ENCODE data around the gene GHRHR. TPM values are rescaled to one million over a fixed set of nuclear protein-coding genes. Genes with fewer than 3 reads are reported as not detected.
A peak's percentile ranks its signal among the peaks of the same experiment; 100 is the strongest.

GHRHR gene
- total and polyA plus RNA-seq, 4 experiments from 2014 or later, result not detected

- Mint-ChIP-seq H3K27me3 (peaks cover 20 to 25% of the 10 kb centered on the region in 2 donors), H3K9me3 (peaks cover 0 to 1% (median 0%) of the 10 kb centered on the region in 8 donors), H3K4me1 (peaks cover 9 to 38% (median 13%) of the 10 kb centered on the region in 4 donors), H3K36me3 (no peaks in the 10 kb centered on the region), H3K4me3 (peak overlapping the region in 1 of 8 donors; percentile 31), H3K27ac (peak overlapping the region in 1 of 7 donors; percentile 60)
- Histone ChIP-seq H3K27me3 (ENCODE audit: insufficient read depth, low read length) (no peaks in the 10 kb centered on the region), H3K4me3 (ENCODE audit: low read length in 2 of 2) (no peak overlapping the region), H3K4me1 (ENCODE audit: insufficient read depth, low read length) (peaks cover 4% of the 10 kb centered on the region), H3K27ac (ENCODE audit: low read depth, low read length) (no peak overlapping the region), H3K36me3 (ENCODE audit: insufficient read depth, low read length) (no peaks in the 10 kb centered on the region), H3K9me3 (ENCODE audit: control insufficient read depth in 1 of 2, low read length in 2 of 2) (no peaks in the 10 kb centered on the region)
- intact Hi-C loops (cut with micrococcal nuclease), result no loop called here
- CTCF ChIA-PET (ENCODE audit: partially characterized antibody), result interaction anchor here (1.0 to 7.4 kb wide), 17 partner anchors 10 to 258 kb away, joined by 3 to 136 read pairs (median 5); partner anchors contain the start of gene GHRHR
- POLR2A ChIA-PET (ENCODE audit: partially characterized antibody), result no interaction called here
- DNase-seq, result no peak
Observed at GRCh38 chr7:30984359-30985107, 20.8 kb downstream of the GHRHR start.

- DNase-seq, result no peak
- Histone ChIP-seq H3K4me3 (ENCODE audit: low read length in 2 of 2) (no peak overlapping the region), H3K27ac (ENCODE audit: low read depth, low read length) (no peak overlapping the region), H3K4me1 (ENCODE audit: insufficient read depth, low read length) (peaks cover 4% of the 10 kb centered on the region), H3K9me3 (ENCODE audit: control insufficient read depth in 1 of 2, low read length in 2 of 2) (no peaks in the 10 kb centered on the region), H3K27me3 (ENCODE audit: insufficient read depth, low read length) (no peaks in the 10 kb centered on the region), H3K36me3 (ENCODE audit: insufficient read depth, low read length) (no peaks in the 10 kb centered on the region)
- no peak overlapping the region for H3K4me3 Mint-ChIP-seq
- CTCF ChIA-PET (ENCODE audit: partially characterized antibody), result interaction anchor here (0.7 to 7.4 kb wide), 12 partner anchors 8 to 162 kb away, joined by 3 to 136 read pairs (median 4); no protein-coding TSS in a partner anchor
- H3K4me1 Mint-ChIP-seq, result peaks cover 10 to 38% (median 13%) of the 10 kb centered on the region in 4 donors
- no peaks in the 10 kb centered on the region for H3K9me3 Mint-ChIP-seq
- H3K27ac Mint-ChIP-seq, result no peak overlapping the region
- H3K27me3 Mint-ChIP-seq, result peaks cover 20 to 21% of the 10 kb centered on the region in 2 donors
- no peaks in the 10 kb centered on the region for H3K36me3 Mint-ChIP-seq
- POLR2A ChIA-PET (ENCODE audit: partially characterized antibody), result no interaction called here
- intact Hi-C loops (cut with micrococcal nuclease), result no loop called here
Observed at GRCh38 chr7:30985756-30986155, 22.0 kb downstream of the GHRHR start.

GRCh38 chr7:30986331-30986730, 22.6 kb downstream of the GHRHR start:
- H3K27ac ChIP-seq (ENCODE audit: low read depth, low read length), result no peak overlapping the region
- DNase-seq, result no peak
- Mint-ChIP-seq H3K4me1 (peaks cover 10 to 38% (median 13%) of the 10 kb centered on the region in 4 donors), H3K9me3 (no peaks in the 10 kb centered on the region), H3K36me3 (no peaks in the 10 kb centered on the region), H3K4me3 (no peak overlapping the region), H3K27me3 (peaks cover 20% of the 10 kb centered on the region in 2 donors), H3K27ac (no peak overlapping the region)
- no peaks in the 10 kb centered on the region for H3K27me3 ChIP-seq (ENCODE audit: insufficient read depth, low read length)
- H3K4me1 ChIP-seq (ENCODE audit: insufficient read depth, low read length), result peaks cover 4% of the 10 kb centered on the region
- no peaks in the 10 kb centered on the region for H3K9me3 ChIP-seq (ENCODE audit: control insufficient read depth in 1 of 2, low read length in 2 of 2)
- H3K36me3 ChIP-seq (ENCODE audit: insufficient read depth, low read length), result no peaks in the 10 kb centered on the region
- CTCF ChIA-PET (ENCODE audit: partially characterized antibody), result interaction anchor here (1.0 to 7.4 kb wide), 7 partner anchors 8 to 148 kb away, joined by 3 to 136 read pairs (median 6); no protein-coding TSS in a partner anchor
- H3K4me3 ChIP-seq (ENCODE audit: low read length in 2 of 2), result no peak overlapping the region
- intact Hi-C loops (cut with micrococcal nuclease), result no loop called here
- POLR2A ChIA-PET (ENCODE audit: partially characterized antibody), result no interaction called here

GRCh38 chr7:30986738-30987137, 23.0 kb downstream of the GHRHR start:
- Mint-ChIP-seq H3K4me3 (peak overlapping the region in 1 of 8 donors; percentile 8), H3K9me3 (no peaks in the 10 kb centered on the region), H3K36me3 (no peaks in the 10 kb centered on the region), H3K27me3 (peaks cover 20% of the 10 kb centered on the region in 2 donors), H3K27ac (no peak overlapping the region), H3K4me1 (peaks cover 10 to 38% (median 13%) of the 10 kb centered on the region in 4 donors)
- Histone ChIP-seq H3K4me3 (ENCODE audit: low read length in 2 of 2) (no peak overlapping the region), H3K27me3 (ENCODE audit: insufficient read depth, low read length) (no peaks in the 10 kb centered on the region), H3K9me3 (ENCODE audit: control insufficient read depth in 1 of 2, low read length in 2 of 2) (no peaks in the 10 kb centered on the region), H3K27ac (ENCODE audit: low read depth, low read length) (no peak overlapping the region), H3K36me3 (ENCODE audit: insufficient read depth, low read length) (no peaks in the 10 kb centered on the region), H3K4me1 (ENCODE audit: insufficient read depth, low read length) (peaks cover 4% of the 10 kb centered on the region)
- ChIA-PET POLR2A (ENCODE audit: partially characterized antibody) (no interaction called here), CTCF (ENCODE audit: partially characterized antibody) (interaction anchor here (6.5 to 7.4 kb wide), 2 partner anchors 15 to 134 kb away, joined by 83 to 136 read pairs; no protein-coding TSS in a partner anchor)
- DNase-seq, result no peak
- intact Hi-C loops (cut with micrococcal nuclease), result no loop called here

GRCh38 chr7:30987178-30987577, 23.4 kb downstream of the GHRHR start:
- DNase-seq, result no peak
- intact Hi-C loops (cut with micrococcal nuclease), result no loop called here
- Histone ChIP-seq H3K27me3 (ENCODE audit: insufficient read depth, low read length) (no peaks in the 10 kb centered on the region), H3K36me3 (ENCODE audit: insufficient read depth, low read length) (no peaks in the 10 kb centered on the region), H3K27ac (ENCODE audit: low read depth, low read length) (no peak overlapping the region), H3K4me1 (ENCODE audit: insufficient read depth, low read length) (peaks cover 4% of the 10 kb centered on the region), H3K4me3 (ENCODE audit: low read length in 2 of 2) (no peak overlapping the region), H3K9me3 (ENCODE audit: control insufficient read depth in 1 of 2, low read length in 2 of 2) (no peaks in the 10 kb centered on the region)
- POLR2A ChIA-PET (ENCODE audit: partially characterized antibody), result no interaction called here
- no peaks in the 10 kb centered on the region for H3K9me3 Mint-ChIP-seq
- peaks cover 10 to 38% (median 13%) of the 10 kb centered on the region in 4 donors for H3K4me1 Mint-ChIP-seq
- H3K27me3 Mint-ChIP-seq, result peaks cover 20% of the 10 kb centered on the region in 2 donors
- CTCF ChIA-PET (ENCODE audit: partially characterized antibody), result no interaction called here
- no peaks in the 10 kb centered on the region for H3K36me3 Mint-ChIP-seq
- H3K4me3 Mint-ChIP-seq, result peak overlapping the region in 1 of 8 donors; percentile 41
- H3K27ac Mint-ChIP-seq, result no peak overlapping the region

- no peak overlapping the region for H3K4me3 ChIP-seq (ENCODE audit: low read length in 2 of 2)
- intact Hi-C loops (cut with micrococcal nuclease), result no loop called here
- no peaks in the 10 kb centered on the region for H3K36me3 Mint-ChIP-seq
- H3K9me3 Mint-ChIP-seq, result no peaks in the 10 kb centered on the region
- peaks cover 19 to 20% of the 10 kb centered on the region in 2 donors for H3K27me3 Mint-ChIP-seq
- H3K27ac ChIP-seq (ENCODE audit: low read depth, low read length), result no peak overlapping the region
- peaks cover 4% of the 10 kb centered on the region for H3K4me1 ChIP-seq (ENCODE audit: insufficient read depth, low read length)
- ChIA-PET POLR2A (ENCODE audit: partially characterized antibody) (no interaction called here), CTCF (ENCODE audit: partially characterized antibody) (interaction anchor here (0.6 kb wide), 1 partner anchor 171 kb away, joined by 4 read pairs; no protein-coding TSS in a partner anchor)
- peaks cover 10 to 37% (median 12%) of the 10 kb centered on the region in 4 donors for H3K4me1 Mint-ChIP-seq
- H3K36me3 ChIP-seq (ENCODE audit: insufficient read depth, low read length), result no peaks in the 10 kb centered on the region
- no peak for DNase-seq
- H3K27ac Mint-ChIP-seq, result no peak overlapping the region
- H3K27me3 ChIP-seq (ENCODE audit: insufficient read depth, low read length), result no peaks in the 10 kb centered on the region
- H3K4me3 Mint-ChIP-seq, result no peak overlapping the region
- no peaks in the 10 kb centered on the region for H3K9me3 ChIP-seq (ENCODE audit: control insufficient read depth in 1 of 2, low read length in 2 of 2)
Observed at GRCh38 chr7:30987936-30988335, 24.2 kb downstream of the GHRHR start.

GRCh38 chr7:30988351-30989005, 24.7 kb downstream of the GHRHR start:
- Mint-ChIP-seq H3K9me3 (no peaks in the 10 kb centered on the region), H3K27ac (no peak overlapping the region), H3K36me3 (no peaks in the 10 kb centered on the region), H3K4me1 (peaks cover 7 to 31% (median 10%) of the 10 kb centered on the region in 4 donors), H3K27me3 (peaks cover 15 to 16% of the 10 kb centered on the region in 2 donors), H3K4me3 (no peak overlapping the region)
- Histone ChIP-seq H3K27ac (ENCODE audit: low read depth, low read length) (no peak overlapping the region), H3K36me3 (ENCODE audit: insufficient read depth, low read length) (no peaks in the 10 kb centered on the region), H3K4me1 (ENCODE audit: insufficient read depth, low read length) (peaks cover 4% of the 10 kb centered on the region), H3K4me3 (ENCODE audit: low read length in 2 of 2) (no peak overlapping the region), H3K27me3 (ENCODE audit: insufficient read depth, low read length) (no peaks in the 10 kb centered on the region), H3K9me3 (ENCODE audit: control insufficient read depth in 1 of 2, low read length in 2 of 2) (no peaks in the 10 kb centered on the region)
- ChIA-PET POLR2A (ENCODE audit: partially characterized antibody) (no interaction called here), CTCF (ENCODE audit: partially characterized antibody) (interaction anchor here (0.6 kb wide), 1 partner anchor 171 kb away, joined by 4 read pairs; no protein-coding TSS in a partner anchor)
- no peak for DNase-seq
- intact Hi-C loops (cut with micrococcal nuclease), result no loop called here
